ENCODE measurements around the gene PRDX3. TPM values are rescaled to one million over a fixed set of nuclear protein-coding genes. Genes with fewer than 3 reads are reported as not detected.

The PRDX3 gene
- total RNA-seq, 1 experiment from 2014 or later: 167 TPM

DNA sequence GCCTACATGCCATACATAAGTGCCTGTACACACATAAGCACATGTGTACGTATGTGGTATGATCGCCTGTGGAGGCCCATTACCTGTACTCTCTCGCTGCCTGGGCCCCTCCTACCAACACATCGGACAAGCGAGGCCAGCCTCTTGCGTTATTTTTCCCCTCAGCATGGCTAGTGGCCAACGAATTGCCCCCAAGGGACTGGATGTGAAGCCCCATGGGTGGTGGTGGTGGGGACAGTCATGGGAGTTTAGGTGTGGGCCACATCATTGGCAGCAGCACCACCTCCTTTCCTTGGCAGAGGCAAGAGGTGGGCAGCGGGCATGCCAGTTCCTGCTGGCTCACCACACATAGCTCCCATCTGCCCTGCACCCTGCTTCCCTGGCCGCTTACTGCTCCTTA lies 38.8 kb upstream of the PRDX3 start:
- TF ChIP-seq SMAD4 (CRISPR knock-in tag; IDR thresholded peaks at IDR 0.05) (no peak), TEAD4 (CRISPR knock-in tag; IDR thresholded peaks at IDR 0.05) (no peak), SMAD3 (CRISPR knock-in tag; IDR thresholded peaks at IDR 0.05; ENCODE audit: borderline replicate concordance) (no peak)
- TF ChIP-seq, protein P1, sequence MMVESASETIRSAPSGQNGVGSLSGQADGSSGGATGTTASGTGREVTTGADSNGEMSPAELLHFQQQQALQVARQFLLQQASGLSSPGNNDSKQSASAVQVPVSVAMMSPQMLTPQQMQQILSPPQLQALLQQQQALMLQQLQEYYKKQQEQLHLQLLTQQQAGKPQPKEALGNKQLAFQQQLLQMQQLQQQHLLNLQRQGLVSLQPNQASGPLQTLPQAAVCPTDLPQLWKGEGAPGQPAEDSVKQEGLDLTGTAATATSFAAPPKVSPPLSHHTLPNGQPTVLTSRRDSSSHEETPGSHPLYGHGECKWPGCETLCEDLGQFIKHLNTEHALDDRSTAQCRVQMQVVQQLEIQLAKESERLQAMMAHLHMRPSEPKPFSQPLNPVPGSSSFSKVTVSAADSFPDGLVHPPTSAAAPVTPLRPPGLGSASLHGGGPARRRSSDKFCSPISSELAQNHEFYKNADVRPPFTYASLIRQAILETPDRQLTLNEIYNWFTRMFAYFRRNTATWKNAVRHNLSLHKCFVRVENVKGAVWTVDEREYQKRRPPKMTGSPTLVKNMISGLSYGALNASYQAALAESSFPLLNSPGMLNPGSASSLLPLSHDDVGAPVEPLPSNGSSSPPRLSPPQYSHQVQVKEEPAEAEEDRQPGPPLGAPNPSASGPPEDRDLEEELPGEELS (CRISPR knock-in tag; IDR thresholded peaks at IDR 0.05): no peak
- TF ChIP-seq, protein P2, sequence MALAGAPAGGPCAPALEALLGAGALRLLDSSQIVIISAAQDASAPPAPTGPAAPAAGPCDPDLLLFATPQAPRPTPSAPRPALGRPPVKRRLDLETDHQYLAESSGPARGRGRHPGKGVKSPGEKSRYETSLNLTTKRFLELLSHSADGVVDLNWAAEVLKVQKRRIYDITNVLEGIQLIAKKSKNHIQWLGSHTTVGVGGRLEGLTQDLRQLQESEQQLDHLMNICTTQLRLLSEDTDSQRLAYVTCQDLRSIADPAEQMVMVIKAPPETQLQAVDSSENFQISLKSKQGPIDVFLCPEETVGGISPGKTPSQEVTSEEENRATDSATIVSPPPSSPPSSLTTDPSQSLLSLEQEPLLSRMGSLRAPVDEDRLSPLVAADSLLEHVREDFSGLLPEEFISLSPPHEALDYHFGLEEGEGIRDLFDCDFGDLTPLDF (CRISPR knock-in tag; IDR thresholded peaks at IDR 0.05): no peak
- TF ChIP-seq, protein P3, sequence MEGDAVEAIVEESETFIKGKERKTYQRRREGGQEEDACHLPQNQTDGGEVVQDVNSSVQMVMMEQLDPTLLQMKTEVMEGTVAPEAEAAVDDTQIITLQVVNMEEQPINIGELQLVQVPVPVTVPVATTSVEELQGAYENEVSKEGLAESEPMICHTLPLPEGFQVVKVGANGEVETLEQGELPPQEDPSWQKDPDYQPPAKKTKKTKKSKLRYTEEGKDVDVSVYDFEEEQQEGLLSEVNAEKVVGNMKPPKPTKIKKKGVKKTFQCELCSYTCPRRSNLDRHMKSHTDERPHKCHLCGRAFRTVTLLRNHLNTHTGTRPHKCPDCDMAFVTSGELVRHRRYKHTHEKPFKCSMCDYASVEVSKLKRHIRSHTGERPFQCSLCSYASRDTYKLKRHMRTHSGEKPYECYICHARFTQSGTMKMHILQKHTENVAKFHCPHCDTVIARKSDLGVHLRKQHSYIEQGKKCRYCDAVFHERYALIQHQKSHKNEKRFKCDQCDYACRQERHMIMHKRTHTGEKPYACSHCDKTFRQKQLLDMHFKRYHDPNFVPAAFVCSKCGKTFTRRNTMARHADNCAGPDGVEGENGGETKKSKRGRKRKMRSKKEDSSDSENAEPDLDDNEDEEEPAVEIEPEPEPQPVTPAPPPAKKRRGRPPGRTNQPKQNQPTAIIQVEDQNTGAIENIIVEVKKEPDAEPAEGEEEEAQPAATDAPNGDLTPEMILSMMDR (IDR thresholded peaks at IDR 0.05): no peak
- TF ChIP-seq, protein P4, sequence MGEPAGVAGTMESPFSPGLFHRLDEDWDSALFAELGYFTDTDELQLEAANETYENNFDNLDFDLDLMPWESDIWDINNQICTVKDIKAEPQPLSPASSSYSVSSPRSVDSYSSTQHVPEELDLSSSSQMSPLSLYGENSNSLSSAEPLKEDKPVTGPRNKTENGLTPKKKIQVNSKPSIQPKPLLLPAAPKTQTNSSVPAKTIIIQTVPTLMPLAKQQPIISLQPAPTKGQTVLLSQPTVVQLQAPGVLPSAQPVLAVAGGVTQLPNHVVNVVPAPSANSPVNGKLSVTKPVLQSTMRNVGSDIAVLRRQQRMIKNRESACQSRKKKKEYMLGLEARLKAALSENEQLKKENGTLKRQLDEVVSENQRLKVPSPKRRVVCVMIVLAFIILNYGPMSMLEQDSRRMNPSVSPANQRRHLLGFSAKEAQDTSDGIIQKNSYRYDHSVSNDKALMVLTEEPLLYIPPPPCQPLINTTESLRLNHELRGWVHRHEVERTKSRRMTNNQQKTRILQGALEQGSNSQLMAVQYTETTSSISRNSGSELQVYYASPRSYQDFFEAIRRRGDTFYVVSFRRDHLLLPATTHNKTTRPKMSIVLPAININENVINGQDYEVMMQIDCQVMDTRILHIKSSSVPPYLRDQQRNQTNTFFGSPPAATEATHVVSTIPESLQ (CRISPR knock-in tag; IDR thresholded peaks at IDR 0.05): no peak
- ATAC-seq (no peak), DNase-seq (ENCODE audit: low spot score) (no peak)
- CTCF ChIA-PET: interaction anchor here (1.6 to 2.1 kb wide), 4 partner anchors 8 to 272 kb away, joined by 4 to 16 read pairs (median 8); partner anchors contain the start of gene GRK5
- no peaks in the 10 kb centered on the region for H3K36me3 Mint-ChIP-seq
- POLR2A ChIA-PET: no interaction called here
- H3K27me3 Mint-ChIP-seq (ENCODE audit: low read depth): no peaks in the 10 kb centered on the region
- H3K9me3 Mint-ChIP-seq: no peaks in the 10 kb centered on the region
- H3K4me3 Mint-ChIP-seq: no peak overlapping the region
- no peak overlapping the region for H3K27ac Mint-ChIP-seq
- H3K4me1 Mint-ChIP-seq: peaks cover 34% of the 10 kb centered on the region

DNA sequence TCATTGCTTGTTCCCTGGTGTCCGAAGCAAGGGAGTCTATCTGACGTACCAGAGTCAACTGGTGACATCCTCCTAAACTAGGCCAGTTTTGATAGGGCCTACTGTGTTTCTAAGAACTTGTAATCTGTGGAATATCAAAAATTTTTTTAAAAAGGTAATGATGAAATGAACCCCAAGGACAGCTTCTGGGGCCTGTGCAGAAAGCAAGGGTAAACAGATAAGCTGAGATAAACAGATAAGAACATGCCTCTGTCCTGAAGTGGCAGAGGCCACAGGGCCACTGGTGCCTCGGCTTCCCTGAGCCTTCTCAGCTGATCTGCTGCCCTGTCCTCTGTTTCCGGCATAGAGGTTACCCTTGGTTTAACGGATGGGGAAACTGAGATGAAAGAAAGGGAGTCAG lies 37.5 kb upstream of the PRDX3 start:
- peaks cover 37% of the 10 kb centered on the region for H3K4me1 Mint-ChIP-seq
- no peaks in the 10 kb centered on the region for H3K36me3 Mint-ChIP-seq
- POLR2A ChIA-PET: no interaction called here
- H3K4me3 Mint-ChIP-seq: no peak overlapping the region
- no peak overlapping the region for H3K27ac Mint-ChIP-seq
- no peaks in the 10 kb centered on the region for H3K27me3 Mint-ChIP-seq (ENCODE audit: low read depth)
- CTCF ChIA-PET: interaction anchor here (1.6 kb wide), 1 partner anchor 10 kb away, joined by 4 read pairs; no protein-coding TSS in a partner anchor
- DNase-seq (ENCODE audit: low spot score) (no peak), ATAC-seq (no peak)
- TF ChIP-seq, protein P4 (CRISPR knock-in tag; IDR thresholded peaks at IDR 0.05): no peak
- no peak for TF ChIP-seq JAZF1 (CRISPR knock-in tag; IDR thresholded peaks at IDR 0.05)
- TF ChIP-seq, protein P5, sequence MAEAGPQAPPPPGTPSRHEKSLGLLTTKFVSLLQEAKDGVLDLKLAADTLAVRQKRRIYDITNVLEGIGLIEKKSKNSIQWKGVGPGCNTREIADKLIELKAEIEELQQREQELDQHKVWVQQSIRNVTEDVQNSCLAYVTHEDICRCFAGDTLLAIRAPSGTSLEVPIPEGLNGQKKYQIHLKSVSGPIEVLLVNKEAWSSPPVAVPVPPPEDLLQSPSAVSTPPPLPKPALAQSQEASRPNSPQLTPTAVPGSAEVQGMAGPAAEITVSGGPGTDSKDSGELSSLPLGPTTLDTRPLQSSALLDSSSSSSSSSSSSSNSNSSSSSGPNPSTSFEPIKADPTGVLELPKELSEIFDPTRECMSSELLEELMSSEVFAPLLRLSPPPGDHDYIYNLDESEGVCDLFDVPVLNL (CRISPR knock-in tag; IDR thresholded peaks at IDR 0.05; ENCODE audit: borderline replicate concordance, low read depth): no peak
- TF ChIP-seq, protein P6, sequence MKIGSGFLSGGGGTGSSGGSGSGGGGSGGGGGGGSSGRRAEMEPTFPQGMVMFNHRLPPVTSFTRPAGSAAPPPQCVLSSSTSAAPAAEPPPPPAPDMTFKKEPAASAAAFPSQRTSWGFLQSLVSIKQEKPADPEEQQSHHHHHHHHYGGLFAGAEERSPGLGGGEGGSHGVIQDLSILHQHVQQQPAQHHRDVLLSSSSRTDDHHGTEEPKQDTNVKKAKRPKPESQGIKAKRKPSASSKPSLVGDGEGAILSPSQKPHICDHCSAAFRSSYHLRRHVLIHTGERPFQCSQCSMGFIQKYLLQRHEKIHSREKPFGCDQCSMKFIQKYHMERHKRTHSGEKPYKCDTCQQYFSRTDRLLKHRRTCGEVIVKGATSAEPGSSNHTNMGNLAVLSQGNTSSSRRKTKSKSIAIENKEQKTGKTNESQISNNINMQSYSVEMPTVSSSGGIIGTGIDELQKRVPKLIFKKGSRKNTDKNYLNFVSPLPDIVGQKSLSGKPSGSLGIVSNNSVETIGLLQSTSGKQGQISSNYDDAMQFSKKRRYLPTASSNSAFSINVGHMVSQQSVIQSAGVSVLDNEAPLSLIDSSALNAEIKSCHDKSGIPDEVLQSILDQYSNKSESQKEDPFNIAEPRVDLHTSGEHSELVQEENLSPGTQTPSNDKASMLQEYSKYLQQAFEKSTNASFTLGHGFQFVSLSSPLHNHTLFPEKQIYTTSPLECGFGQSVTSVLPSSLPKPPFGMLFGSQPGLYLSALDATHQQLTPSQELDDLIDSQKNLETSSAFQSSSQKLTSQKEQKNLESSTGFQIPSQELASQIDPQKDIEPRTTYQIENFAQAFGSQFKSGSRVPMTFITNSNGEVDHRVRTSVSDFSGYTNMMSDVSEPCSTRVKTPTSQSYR (CRISPR knock-in tag; IDR thresholded peaks at IDR 0.05): no peak
- TF ChIP-seq ZNF423 (CRISPR knock-in tag; IDR thresholded peaks at IDR 0.05): no peak
- TF ChIP-seq, protein P7, sequence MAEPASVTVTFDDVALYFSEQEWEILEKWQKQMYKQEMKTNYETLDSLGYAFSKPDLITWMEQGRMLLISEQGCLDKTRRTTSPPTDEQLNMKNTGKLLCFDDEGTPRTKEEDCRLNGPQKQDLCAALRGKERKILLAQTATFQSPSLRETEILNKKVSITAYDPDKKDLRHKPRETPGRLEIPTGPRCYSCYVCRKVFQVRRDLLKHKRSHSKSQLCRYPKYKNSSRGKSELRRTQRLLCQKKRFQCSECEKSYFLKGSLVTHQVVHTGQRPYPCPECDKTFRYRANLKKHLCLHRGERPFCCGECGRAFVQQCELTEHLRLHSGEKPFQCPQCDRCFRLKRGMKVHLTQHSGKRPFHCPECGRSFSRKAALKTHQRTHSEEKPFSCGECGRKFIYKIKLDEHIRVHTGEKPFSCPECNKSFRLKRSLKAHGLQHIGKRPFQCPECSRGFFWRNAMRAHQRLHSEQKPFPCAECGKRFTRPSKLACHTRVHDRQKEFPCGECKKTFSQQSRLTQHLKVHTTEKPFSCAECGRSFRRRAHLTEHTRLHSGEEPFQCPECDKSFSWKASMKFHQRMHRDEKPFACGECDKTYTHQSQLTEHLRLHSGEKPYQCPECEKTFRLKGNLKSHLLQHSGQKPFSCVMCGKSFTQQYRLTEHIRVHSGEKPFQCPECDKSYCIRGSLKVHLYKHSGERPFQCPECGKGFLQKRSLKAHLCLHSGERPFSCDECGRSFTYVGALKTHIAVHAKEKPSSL (CRISPR knock-in tag; conservative IDR thresholded peaks at IDR 0.05): no peak
- no peak for TF ChIP-seq ETV6 (CRISPR knock-in tag; IDR thresholded peaks at IDR 0.05)
- H3K9me3 Mint-ChIP-seq: no peaks in the 10 kb centered on the region
